ENCODE data around the gene ESR1.

GRCh38 chr6:151900256-151900655 is 92.8 kb downstream of the ESR1 start:
- TF ChIP-seq CTCF (IDR thresholded peaks at IDR 0.05) (no peak), POLR2A (IDR thresholded peaks at IDR 0.05) (no peak)
